ENCODE measurements around the gene ALS2CL.

ALS2CL gene

DNA sequence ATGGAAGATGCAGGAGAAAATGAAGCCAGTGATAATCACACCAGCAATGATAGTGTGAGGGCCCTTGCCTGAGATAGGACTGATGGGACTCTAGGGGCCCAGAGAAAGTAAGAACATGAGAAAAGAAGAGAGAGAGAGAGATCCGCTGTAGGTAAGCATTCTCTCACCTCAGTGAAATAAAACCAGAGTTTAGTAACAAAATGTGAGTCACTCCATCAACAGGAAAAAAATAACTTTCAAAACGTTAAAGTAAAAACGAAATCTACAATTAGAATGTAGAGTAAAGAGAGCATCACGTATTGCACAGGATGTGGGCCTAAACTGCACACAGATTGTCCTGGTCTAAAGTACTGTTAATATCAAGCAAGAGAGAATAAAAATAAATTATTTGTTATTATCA, 30.9 kb upstream of the ALS2CL start:
- H3K27me3 ChIP-seq (ENCODE audit: control insufficient read depth, insufficient read depth, low read length): no peaks in the 10 kb centered on the region
- no peaks in the 10 kb centered on the region for H3K4me1 ChIP-seq (ENCODE audit: control insufficient read depth, insufficient read depth, low read length)
- H3K36me3 ChIP-seq (ENCODE audit: control insufficient read depth, insufficient read depth, low read length): no peaks in the 10 kb centered on the region
- no peak overlapping the region for H3K9ac ChIP-seq (ENCODE audit: low read length)
- H3K4me3 ChIP-seq (ENCODE audit: low read length): no peak overlapping the region
- no peak overlapping the region for H3K27ac ChIP-seq (ENCODE audit: low read depth, low read length)

DNA sequence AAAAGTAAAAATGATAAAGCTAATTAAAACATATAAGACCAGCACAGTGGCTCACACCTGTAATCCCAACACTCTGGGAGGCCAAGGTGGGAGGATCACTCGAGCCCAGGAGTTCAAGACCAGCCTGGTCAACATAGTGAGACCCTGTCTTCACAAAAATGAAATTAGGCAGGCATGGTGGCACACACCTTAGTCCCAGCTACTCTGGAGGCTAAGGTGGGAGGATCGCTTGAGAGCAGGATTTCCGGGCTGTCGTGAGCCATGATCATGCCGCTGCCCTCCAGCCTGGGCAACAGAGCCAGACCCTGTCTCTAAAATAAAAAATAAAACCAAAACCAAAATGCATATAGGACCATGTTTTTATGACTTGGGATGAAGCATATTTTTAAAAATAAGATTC, 29.0 kb upstream of the ALS2CL start:
- H3K36me3 ChIP-seq (ENCODE audit: control insufficient read depth, insufficient read depth, low read length): no peaks in the 10 kb centered on the region
- no peak overlapping the region for H3K9ac ChIP-seq (ENCODE audit: low read length)
- H3K4me1 ChIP-seq (ENCODE audit: control insufficient read depth, insufficient read depth, low read length): no peaks in the 10 kb centered on the region
- no peak overlapping the region for H3K4me3 ChIP-seq (ENCODE audit: low read length)
- H3K27ac ChIP-seq (ENCODE audit: low read depth, low read length): no peak overlapping the region
- no peaks in the 10 kb centered on the region for H3K27me3 ChIP-seq (ENCODE audit: control insufficient read depth, insufficient read depth, low read length)

DNA sequence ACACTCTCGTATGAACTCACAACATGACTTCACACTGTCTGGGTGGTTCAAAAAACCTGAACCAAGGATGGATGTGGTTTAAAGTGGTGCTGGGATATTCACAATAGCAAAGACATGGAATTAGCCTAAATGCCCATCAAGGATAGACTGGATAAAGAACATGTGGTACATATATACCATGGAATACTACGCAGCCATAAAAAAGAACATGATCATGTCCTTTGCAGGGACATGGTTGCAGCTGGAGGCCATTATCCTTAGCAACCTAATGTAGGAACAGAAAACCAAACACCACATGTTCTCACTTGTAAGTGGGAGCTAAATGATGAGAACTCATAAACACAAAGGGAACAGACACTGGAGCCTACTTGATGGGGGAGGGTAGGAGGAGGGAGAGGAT, 27.5 kb upstream of the ALS2CL start:
- Histone ChIP-seq H3K36me3 (ENCODE audit: control insufficient read depth, insufficient read depth, low read length) (no peaks in the 10 kb centered on the region), H3K27me3 (ENCODE audit: control insufficient read depth, insufficient read depth, low read length) (no peaks in the 10 kb centered on the region), H3K4me1 (ENCODE audit: control insufficient read depth, insufficient read depth, low read length) (no peaks in the 10 kb centered on the region)

DNA sequence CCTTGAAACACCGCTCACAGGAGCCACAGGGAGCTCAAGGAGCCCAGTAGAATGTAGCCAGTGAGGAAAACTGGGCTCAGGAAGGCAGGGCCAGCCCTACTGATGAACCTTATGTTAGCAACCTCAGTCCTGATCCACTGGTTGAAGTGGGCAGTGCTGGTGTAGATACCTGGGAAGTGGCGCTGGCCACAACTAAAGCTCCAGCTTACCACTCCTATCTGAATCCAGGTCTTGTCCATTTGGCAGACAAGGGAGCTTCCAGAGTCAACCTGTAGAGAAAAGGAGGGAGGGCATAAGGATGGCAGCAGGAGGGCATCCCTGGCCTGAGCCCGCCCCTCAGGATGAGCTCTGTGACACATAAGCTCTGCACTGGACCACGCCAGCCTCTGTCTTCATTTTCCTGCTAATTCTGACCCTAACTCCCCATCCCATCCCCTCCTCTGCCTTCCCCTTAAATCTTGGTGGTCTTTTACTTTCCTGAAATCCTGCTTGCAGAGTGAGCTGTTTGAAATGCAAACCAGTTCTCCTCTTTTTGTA, 26.3 kb upstream of the ALS2CL start:
- Histone ChIP-seq H3K27me3 (ENCODE audit: control insufficient read depth, insufficient read depth, low read length) (no peaks in the 10 kb centered on the region), H3K27ac (ENCODE audit: low read depth, low read length) (no peak overlapping the region), H3K36me3 (ENCODE audit: control insufficient read depth, insufficient read depth, low read length) (no peaks in the 10 kb centered on the region), H3K4me3 (ENCODE audit: low read length) (no peak overlapping the region), H3K9ac (ENCODE audit: low read length) (no peak overlapping the region), H3K4me1 (ENCODE audit: control insufficient read depth, insufficient read depth, low read length) (no peaks in the 10 kb centered on the region)

More for the DNA sequence above, 27.5 kb upstream of the ALS2CL start:
- Histone ChIP-seq H3K4me3 (ENCODE audit: low read length) (no peak overlapping the region), H3K9ac (ENCODE audit: low read length) (no peak overlapping the region), H3K27ac (ENCODE audit: low read depth, low read length) (no peak overlapping the region)

DNA sequence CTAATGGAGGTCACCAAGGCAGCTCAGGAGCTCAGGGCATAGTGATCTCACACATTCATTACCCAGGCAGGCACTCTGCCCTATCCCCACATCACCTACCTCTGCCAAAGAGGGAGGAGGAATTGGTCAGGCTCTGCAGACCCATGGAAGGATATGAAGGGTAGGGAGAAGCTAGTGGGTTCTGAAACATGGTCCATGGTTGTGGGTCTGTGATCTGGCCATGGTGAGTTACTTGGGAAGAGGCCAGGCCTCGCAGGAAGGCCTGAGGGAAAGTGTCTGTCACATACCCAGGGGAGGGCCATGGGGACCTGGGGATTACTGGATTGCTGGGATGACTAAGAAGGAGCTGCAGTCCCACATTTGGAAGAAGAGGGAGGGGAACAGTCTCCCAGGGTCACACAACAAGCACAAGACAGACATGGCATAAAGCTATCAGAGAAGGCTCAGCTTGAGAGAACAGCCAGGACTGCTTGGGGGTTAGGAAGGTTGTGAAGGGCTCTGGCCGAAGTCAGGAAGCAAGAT, 25.6 kb upstream of the ALS2CL start:
- H3K27me3 ChIP-seq (ENCODE audit: control insufficient read depth, insufficient read depth, low read length): no peaks in the 10 kb centered on the region
- H3K4me3 ChIP-seq (ENCODE audit: low read length): no peak overlapping the region
- no peak overlapping the region for H3K27ac ChIP-seq (ENCODE audit: low read depth, low read length)
- H3K36me3 ChIP-seq (ENCODE audit: control insufficient read depth, insufficient read depth, low read length): no peaks in the 10 kb centered on the region
- no peak overlapping the region for H3K9ac ChIP-seq (ENCODE audit: low read length)
- no peaks in the 10 kb centered on the region for H3K4me1 ChIP-seq (ENCODE audit: control insufficient read depth, insufficient read depth, low read length)

DNA sequence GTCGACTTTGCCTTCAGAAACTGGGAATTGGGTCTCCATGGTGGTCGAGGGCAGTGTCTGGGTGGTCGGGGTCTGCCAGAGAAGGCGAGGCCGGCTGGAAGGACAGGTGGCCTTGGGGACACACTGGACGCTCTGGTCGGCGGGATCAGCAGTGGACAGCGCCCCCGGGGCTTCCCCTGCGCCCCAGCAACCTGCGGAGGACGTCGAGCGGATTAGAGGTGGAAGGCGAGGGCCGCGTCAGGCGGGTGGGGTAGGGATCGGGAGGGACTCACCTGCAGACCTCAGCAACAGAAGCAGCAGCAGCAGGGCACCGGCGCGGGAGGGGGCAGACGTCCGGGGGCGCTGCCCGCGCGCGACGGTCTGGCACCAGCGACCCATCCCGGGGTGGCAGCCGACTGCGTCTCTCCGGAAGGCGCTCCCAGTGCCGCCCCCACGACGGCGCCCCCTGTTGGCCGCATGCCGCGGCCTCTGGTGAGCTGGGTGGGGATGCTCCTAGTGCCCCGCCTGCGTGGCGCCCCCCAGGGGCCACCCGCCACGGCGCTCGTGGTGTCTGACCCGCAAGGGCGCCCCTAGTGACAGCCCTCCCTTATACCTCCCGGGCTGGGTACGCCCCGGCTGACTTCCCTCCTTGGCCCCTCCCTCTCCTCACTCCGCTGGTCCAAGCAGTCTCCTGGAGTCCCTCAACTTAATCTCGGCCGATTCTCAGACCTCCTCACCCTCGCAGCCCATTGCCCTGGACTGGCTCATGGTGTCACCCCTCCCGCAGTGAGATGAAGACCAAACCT, 24.2 kb upstream of the ALS2CL start, which contains the start of gene PRSS50:
TSS of gene PRSS50 (minus strand) at position 423 of the 785 bp plus-strand sequence. CDS start at position 378, 45 bp downstream.
- Histone ChIP-seq H3K36me3 (ENCODE audit: control insufficient read depth, insufficient read depth, low read length) (no peaks in the 10 kb centered on the region), H3K4me3 (ENCODE audit: low read length) (no peak within 1 kb of the TSS), H3K9ac (ENCODE audit: low read length) (no peak within 1 kb of the TSS), H3K27me3 (ENCODE audit: control insufficient read depth, insufficient read depth, low read length) (no peaks in the 10 kb centered on the region), H3K4me1 (ENCODE audit: control insufficient read depth, insufficient read depth, low read length) (no peaks in the 10 kb centered on the region), H3K27ac (ENCODE audit: low read depth, low read length) (no peak within 1 kb of the TSS)

DNA sequence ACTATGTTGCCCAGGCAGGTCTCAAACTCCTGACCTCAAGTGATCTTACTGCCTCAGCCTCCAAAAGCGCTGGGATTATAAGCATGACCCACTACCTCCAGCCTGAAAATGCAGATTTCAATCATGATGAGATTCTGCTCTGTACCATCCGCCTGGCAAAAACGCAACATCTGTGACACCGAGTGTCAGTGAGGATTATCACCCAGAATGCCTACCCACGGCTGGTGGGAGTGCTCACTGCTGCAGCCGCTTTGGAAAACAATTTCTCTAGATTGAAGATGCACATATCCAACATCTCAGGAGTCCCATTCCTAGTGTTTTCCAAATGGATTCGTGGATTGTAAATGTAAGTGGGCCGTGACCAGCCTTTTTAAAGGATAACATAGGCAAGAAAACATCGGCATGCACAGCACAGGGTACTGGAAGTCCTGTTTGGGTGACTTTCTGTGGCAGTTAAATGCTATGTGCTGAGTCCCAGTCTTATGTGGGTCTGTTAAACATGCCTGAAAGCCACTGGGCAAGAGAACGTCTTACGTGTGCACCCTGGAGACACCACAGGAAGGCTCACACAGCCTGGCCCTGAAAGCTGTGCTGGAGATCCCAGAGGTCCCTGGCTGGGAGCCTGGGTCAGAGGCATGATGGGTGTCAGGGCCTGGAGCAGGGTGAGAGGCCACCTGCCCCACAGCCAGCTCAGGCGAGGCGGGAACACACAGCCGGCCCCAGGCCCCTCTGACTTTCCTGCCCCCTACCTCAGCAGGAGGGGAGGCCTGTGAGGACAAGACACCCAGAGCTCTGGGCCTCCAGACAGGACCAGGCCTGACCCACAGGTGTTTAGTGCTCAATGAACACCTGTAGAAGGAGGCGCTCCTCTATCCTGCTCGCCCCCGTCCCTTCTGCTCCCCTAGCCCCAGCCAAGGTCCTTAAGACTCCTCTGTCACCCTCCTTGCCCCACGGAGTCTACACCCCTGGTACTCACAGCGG, 23.3 kb upstream of the ALS2CL start:
- no peaks in the 10 kb centered on the region for H3K36me3 ChIP-seq (ENCODE audit: control insufficient read depth, insufficient read depth, low read length)
- H3K27me3 ChIP-seq (ENCODE audit: control insufficient read depth, insufficient read depth, low read length): no peaks in the 10 kb centered on the region
- H3K4me3 ChIP-seq (ENCODE audit: low read length): no peak overlapping the region
- H3K27ac ChIP-seq (ENCODE audit: low read depth, low read length): no peak overlapping the region
- H3K4me1 ChIP-seq (ENCODE audit: control insufficient read depth, insufficient read depth, low read length): no peaks in the 10 kb centered on the region
- no peak overlapping the region for H3K9ac ChIP-seq (ENCODE audit: low read length)

DNA sequence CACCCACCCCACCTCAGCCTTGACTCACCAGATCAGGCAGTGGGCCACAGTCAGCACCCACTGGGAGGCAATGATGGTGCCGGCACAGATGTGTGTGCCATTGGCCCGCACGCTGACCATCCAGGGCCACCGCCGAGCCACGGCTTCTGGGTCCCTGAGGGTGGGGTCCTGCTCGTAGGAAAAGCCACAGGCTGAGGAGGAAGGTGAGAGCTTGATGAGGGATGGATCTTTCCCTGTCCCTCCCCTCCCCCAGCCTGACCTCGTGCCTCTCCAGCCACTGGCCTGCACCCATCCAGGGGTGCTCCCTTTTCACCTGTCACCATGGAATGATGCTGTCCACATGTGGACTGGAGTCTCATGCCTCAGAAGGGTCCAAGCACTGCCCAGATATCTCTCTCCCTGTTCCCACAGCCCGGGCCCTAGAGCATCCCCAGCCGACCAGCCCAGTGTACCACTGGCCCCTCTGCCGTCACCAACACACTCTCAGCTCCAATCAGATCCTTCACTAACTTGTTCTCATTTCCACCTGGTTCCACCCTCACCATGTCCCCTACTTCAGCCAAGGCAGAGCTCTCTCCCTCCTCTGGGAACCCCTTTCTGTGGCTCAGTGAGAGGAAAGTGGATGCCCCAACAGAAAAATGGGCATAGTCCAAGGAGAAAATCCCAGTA, 22.2 kb upstream of the ALS2CL start:
- Histone ChIP-seq H3K27me3 (ENCODE audit: control insufficient read depth, insufficient read depth, low read length) (no peaks in the 10 kb centered on the region), H3K4me3 (ENCODE audit: low read length) (no peak overlapping the region), H3K4me1 (ENCODE audit: control insufficient read depth, insufficient read depth, low read length) (no peaks in the 10 kb centered on the region), H3K27ac (ENCODE audit: low read depth, low read length) (no peak overlapping the region), H3K9ac (ENCODE audit: low read length) (no peak overlapping the region), H3K36me3 (ENCODE audit: control insufficient read depth, insufficient read depth, low read length) (no peaks in the 10 kb centered on the region)

DNA sequence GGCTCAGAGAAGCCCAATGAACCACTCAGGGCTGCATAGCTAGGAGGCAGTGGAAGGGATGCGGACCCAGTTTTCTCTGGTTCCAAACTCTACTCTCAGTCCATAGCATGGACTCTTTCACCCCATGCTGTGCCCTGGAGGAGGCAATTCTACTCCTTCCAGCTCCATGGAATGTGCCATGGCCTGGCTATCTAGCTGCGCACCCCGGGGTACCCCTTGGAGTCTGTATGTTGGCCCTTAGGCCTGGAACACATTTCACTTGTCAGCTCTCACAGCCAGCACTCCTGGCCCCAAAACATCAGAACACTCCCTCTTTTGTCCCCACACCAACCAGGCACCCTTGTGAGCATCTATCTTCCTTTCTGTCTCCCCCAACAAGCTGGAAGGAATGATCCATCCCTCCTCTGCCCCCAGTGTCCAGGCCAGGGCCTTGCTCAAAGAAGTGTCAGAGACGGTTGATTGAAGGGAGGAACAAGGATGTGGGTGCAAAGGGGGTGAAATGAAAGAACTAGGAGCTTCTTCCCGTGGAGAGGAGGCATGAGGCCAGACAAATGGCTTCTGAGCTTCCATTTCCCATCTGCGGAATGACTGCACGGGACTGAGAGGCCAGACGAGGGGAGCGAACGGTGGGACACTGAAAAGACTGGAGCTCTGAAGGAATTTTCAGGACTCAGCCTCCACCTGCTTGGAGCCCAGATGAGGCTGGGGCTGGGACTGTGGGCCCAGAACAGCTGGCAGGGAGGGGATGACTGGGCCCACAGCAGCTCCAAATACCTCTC, 21.4 kb upstream of the ALS2CL start:
- no peak overlapping the region for H3K27ac ChIP-seq (ENCODE audit: low read depth, low read length)
- H3K4me3 ChIP-seq (ENCODE audit: low read length): no peak overlapping the region
- H3K36me3 ChIP-seq (ENCODE audit: control insufficient read depth, insufficient read depth, low read length): no peaks in the 10 kb centered on the region
- H3K4me1 ChIP-seq (ENCODE audit: control insufficient read depth, insufficient read depth, low read length): no peaks in the 10 kb centered on the region
- no peak overlapping the region for H3K9ac ChIP-seq (ENCODE audit: low read length)
- no peaks in the 10 kb centered on the region for H3K27me3 ChIP-seq (ENCODE audit: control insufficient read depth, insufficient read depth, low read length)

DNA sequence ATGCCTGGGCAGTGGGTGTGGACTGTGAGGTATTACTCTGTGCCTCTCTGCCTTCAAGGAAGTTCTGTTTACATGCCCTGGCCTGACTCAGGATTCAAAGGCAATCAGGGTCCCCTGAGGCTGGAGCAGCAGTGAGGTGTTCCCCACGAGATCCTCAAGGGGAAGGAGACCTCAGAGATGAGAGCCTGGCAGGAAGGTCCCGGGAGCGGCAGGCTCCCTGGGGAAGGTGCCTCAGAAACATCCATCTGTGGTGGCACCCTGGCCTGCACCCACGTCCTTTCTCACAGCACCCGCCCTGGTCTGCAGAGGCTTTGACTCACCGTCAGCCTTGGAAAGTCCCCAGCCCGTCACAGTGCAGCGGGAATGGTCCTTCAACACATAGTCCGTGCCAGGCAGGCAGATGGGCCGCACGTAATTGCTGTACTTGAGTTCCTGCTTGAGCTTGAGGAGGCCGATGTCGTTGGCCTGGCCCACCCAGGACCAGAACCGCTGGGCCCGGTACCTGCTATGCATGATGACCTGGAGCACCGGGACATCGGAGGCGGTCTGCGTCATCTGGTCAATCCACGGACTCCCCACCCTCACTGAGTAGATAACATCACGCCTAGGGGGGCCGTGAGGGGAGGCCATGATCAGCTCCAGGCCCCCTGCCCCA, 20.5 kb upstream of the ALS2CL start:
- H3K4me3 ChIP-seq (ENCODE audit: low read length): no peak overlapping the region
- no peak overlapping the region for H3K9ac ChIP-seq (ENCODE audit: low read length)
- H3K27me3 ChIP-seq (ENCODE audit: control insufficient read depth, insufficient read depth, low read length): no peaks in the 10 kb centered on the region
- no peaks in the 10 kb centered on the region for H3K4me1 ChIP-seq (ENCODE audit: control insufficient read depth, insufficient read depth, low read length)
- H3K27ac ChIP-seq (ENCODE audit: low read depth, low read length): no peak overlapping the region
- H3K36me3 ChIP-seq (ENCODE audit: control insufficient read depth, insufficient read depth, low read length): no peaks in the 10 kb centered on the region

Measured in rectal smooth muscle tissue (tissue), 1 donor.